Activated CD4-positive, alpha-beta T cell treated with anti-CD3 and anti-CD28 coated beads for 36 hours (primary cell): ENCODE measurements around the gene EAF1. TPM values are rescaled to one million over a fixed set of nuclear protein-coding genes. Genes with fewer than 3 reads are reported as not detected.
A peak's percentile ranks its signal among the peaks of the same experiment; 100 is the strongest.
"Not testable (repeated sequence)": the region's sequence is repeated elsewhere in the genome, so short reads cannot be mapped to it uniquely, and the experiment has no call there.

Experiments used
- ATAC-seq: fragments of 200-7000 bp; cut with Tn5 transposase; one replicate; pipeline ENCODE4 v1.10.0; 2021; ENCODE audit warnings: mild to moderate bottlenecking, moderate library complexity
- CTCF ChIA-PET: fragments of 350-600 bp; sonication (Branson Sonifier 250); formaldehyde crosslinking; loops from one replicate; lab custom pipeline; 2021; ENCODE audit warnings: antibody characterized with exemption; lab: Charles Lee
- POLR2A ChIA-PET: fragments of 350-600 bp; sonication (Branson Sonifier 250); formaldehyde crosslinking; loops from one replicate; lab custom pipeline; 2021; ENCODE audit warnings: antibody characterized with exemption, inconsistent platforms; lab: Charles Lee
- DNase-seq: peaks from one replicate; pipeline ENCODE4 v3.0.0-alpha.2; 2020
- H3K27ac Mint-ChIP-seq: one replicate; pipeline ENCODE4 v1.8.0; 2021; ENCODE audit warnings: mixed read lengths
- H3K27me3 Mint-ChIP-seq: one replicate; pipeline ENCODE4 v1.8.0; 2021; ENCODE audit warnings: mixed read lengths
- H3K36me3 Mint-ChIP-seq: one replicate; pipeline ENCODE4 v1.8.0; 2021; ENCODE audit warnings: low read depth, mixed read lengths
- H3K4me1 Mint-ChIP-seq: one replicate; pipeline ENCODE4 v1.8.0; 2021; ENCODE audit warnings: mixed read lengths
- H3K4me3 Mint-ChIP-seq: one replicate; pipeline ENCODE4 v1.8.0; 2021; ENCODE audit warnings: mild to moderate bottlenecking, moderate library complexity, mixed read lengths
- H3K9me3 Mint-ChIP-seq: one replicate; pipeline ENCODE4 v1.8.0; 2021; ENCODE audit warnings: low read depth, mixed read lengths
- intact Hi-C, 2 experiments: fragments of 100-400 bp; cut with DNase I in 1 of 2; cut with micrococcal nuclease in 1 of 2; formaldehyde crosslinking; loops; one replicate each; pipeline versions ENCODE4 v1.14.2 to v1.15.1; 2022 to 2024; cut with DNase I, micrococcal nuclease
- total RNA-seq, 2 experiments: library from RNA; stranded (reverse); gene quantifications; one replicate each; pipeline ENCODE4 v1.2.3, GENCODE V29; 2021

Gene EAF1
- total RNA-seq, 2 experiments from 2014 or later: 21.2 to 25.6 TPM

DNA sequence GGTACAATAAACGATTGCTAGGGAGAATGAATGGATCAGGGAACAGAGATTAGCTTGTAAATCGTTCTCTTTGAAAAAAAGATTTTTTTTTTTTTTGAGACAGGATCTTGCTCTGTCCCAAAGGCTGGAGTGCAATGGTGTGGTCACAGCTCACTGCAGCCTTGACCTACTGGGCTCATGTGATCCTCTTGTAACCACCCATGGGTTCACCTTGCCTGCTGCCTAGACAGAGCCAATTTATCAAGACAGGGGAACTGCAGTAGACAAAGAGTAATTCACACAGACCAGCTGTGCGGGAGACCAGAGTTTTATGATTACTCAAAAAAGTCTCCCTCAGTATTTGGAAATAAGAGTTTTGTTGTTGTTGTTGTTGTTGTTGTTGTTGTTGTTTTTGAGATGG, 39.7 kb upstream of the EAF1 start:
- Mint-ChIP-seq H3K27me3 (no peaks in the 10 kb centered on the region), H3K27ac (no peak overlapping the region), H3K4me3 (no peak overlapping the region), H3K36me3 (no peaks in the 10 kb centered on the region), H3K4me1 (no peaks in the 10 kb centered on the region), H3K9me3 (peaks cover 4% of the 10 kb centered on the region)
- ChIA-PET CTCF (interaction anchor here (0.6 to 4.5 kb wide), 5 partner anchors 11 to 223 kb away, joined by 3 to 15 read pairs (median 7); no protein-coding TSS in a partner anchor), POLR2A (no interaction called here)
- no peak for ATAC-seq
- intact Hi-C loops: no loop called here
- no peak for DNase-seq

- H3K27ac Mint-ChIP-seq, H3K27me3 Mint-ChIP-seq, intact Hi-C loops, ATAC-seq, H3K4me1 Mint-ChIP-seq, H3K9me3 Mint-ChIP-seq, H3K4me3 Mint-ChIP-seq, POLR2A ChIA-PET, DNase-seq, H3K36me3 Mint-ChIP-seq: not testable (repeated sequence)
- CTCF ChIA-PET: interaction anchor here (1.8 to 2.4 kb wide), 2 partner anchors 121 to 123 kb away, joined by 7 to 12 read pairs; no protein-coding TSS in a partner anchor
Observed at GRCh38 chr3:15388335-15388734, 39.1 kb upstream of the EAF1 start.

GRCh38 chr3:15390460-15390859, 36.9 kb upstream of the EAF1 start:
- no peaks in the 10 kb centered on the region for H3K27me3 Mint-ChIP-seq
- H3K36me3 Mint-ChIP-seq: peaks cover 2% of the 10 kb centered on the region
- no peaks in the 10 kb centered on the region for H3K4me1 Mint-ChIP-seq
- CTCF ChIA-PET: interaction anchor here (0.7 to 1.0 kb wide), 2 partner anchors 283 to 1441 kb away, joined by 3 read pairs; no protein-coding TSS in a partner anchor
- POLR2A ChIA-PET: no interaction called here
- no peak overlapping the region for H3K4me3 Mint-ChIP-seq
- intact Hi-C loops: no loop called here
- ATAC-seq: no peak
- peaks cover 4% of the 10 kb centered on the region for H3K9me3 Mint-ChIP-seq
- no peak for DNase-seq
- no peak overlapping the region for H3K27ac Mint-ChIP-seq

DNA sequence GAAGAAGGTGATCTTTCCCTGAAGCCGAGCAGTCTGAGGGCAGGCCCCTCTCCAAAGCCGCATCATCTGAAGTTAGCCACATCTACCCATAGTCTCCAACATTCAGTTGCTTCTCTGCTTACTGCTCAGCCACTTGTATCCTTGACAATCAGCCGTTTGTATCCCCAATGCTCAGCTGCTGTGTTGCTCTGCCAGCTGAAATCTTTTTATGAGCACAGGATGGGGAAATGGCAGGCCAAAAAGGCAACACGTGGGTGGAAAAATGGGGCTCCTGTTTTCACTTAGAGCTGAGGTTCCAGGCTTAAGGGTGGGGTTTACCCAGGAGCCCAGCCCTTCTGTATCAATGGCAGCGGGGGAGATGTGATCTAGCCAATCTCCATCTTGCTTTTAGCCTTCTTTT, 36.4 kb upstream of the EAF1 start:
- no peaks in the 10 kb centered on the region for H3K4me1 Mint-ChIP-seq
- H3K36me3 Mint-ChIP-seq: peaks cover 2% of the 10 kb centered on the region
- H3K27me3 Mint-ChIP-seq: no peaks in the 10 kb centered on the region
- no peak overlapping the region for H3K27ac Mint-ChIP-seq
- no peak overlapping the region for H3K4me3 Mint-ChIP-seq
- intact Hi-C loops: no loop called here
- peaks cover 2% of the 10 kb centered on the region for H3K9me3 Mint-ChIP-seq
- no peak for ATAC-seq
- CTCF ChIA-PET: interaction anchor here (0.7 to 1.0 kb wide), 2 partner anchors 283 to 1440 kb away, joined by 3 read pairs; no protein-coding TSS in a partner anchor
- POLR2A ChIA-PET: no interaction called here
- DNase-seq: no peak

- CTCF ChIA-PET, POLR2A ChIA-PET, H3K9me3 Mint-ChIP-seq, intact Hi-C loops, H3K4me3 Mint-ChIP-seq, H3K27me3 Mint-ChIP-seq, H3K36me3 Mint-ChIP-seq, ATAC-seq, H3K4me1 Mint-ChIP-seq, DNase-seq, H3K27ac Mint-ChIP-seq: not testable (repeated sequence)
Observed at GRCh38 chr3:15393252-15393651, 34.1 kb upstream of the EAF1 start.

GRCh38 chr3:15398731-15399133, 28.7 kb upstream of the EAF1 start:
- H3K4me3 Mint-ChIP-seq, H3K36me3 Mint-ChIP-seq, H3K27me3 Mint-ChIP-seq, H3K9me3 Mint-ChIP-seq, H3K27ac Mint-ChIP-seq, POLR2A ChIA-PET, ATAC-seq: not testable (repeated sequence)
- CTCF ChIA-PET: interaction anchor here (0.6 to 4.5 kb wide), 14 partner anchors 8 to 203 kb away, joined by 3 to 69 read pairs (median 4); partner anchors contain the start of gene CAPN7
- H3K4me1 Mint-ChIP-seq: peaks cover 14% of the 10 kb centered on the region
- peak; percentile 29 for DNase-seq
- intact Hi-C loops: loop anchor here (1.0 to 2.0 kb wide), 3 partner anchors 130 to 290 kb away; no protein-coding TSS in a partner anchor

DNA sequence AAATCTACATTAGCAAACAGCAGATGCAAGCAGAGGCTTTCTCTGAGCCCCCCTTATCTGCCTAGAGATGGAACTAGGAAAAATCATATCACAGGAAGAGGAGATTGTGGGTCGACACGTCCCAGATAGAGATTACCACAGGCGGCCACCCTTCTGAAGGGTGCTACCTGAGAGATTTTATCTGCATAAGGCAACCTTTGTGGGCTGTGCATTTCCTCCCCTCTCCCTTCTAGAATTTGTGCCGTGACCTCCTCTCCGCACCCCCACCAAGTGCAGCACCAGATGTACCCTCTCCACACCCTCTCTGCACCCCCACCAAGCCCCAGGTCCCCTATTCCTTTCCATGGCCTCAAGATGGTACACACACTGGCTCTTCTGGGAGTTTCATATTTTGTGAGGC, 27.4 kb upstream of the EAF1 start:
- H3K36me3 Mint-ChIP-seq: peaks cover 3% of the 10 kb centered on the region
- ATAC-seq: no peak
- POLR2A ChIA-PET: no interaction called here
- DNase-seq: no peak
- intact Hi-C loops: loop anchor here (1.0 to 2.0 kb wide), 3 partner anchors 132 to 291 kb away; no protein-coding TSS in a partner anchor
- no peak overlapping the region for H3K27ac Mint-ChIP-seq
- H3K4me1 Mint-ChIP-seq: peaks cover 14% of the 10 kb centered on the region
- CTCF ChIA-PET: interaction anchor here (0.8 to 4.5 kb wide), 6 partner anchors 54 to 205 kb away, joined by 3 to 69 read pairs (median 3); no protein-coding TSS in a partner anchor
- no peaks in the 10 kb centered on the region for H3K9me3 Mint-ChIP-seq
- H3K4me3 Mint-ChIP-seq: no peak overlapping the region
- H3K27me3 Mint-ChIP-seq: no peaks in the 10 kb centered on the region

- Mint-ChIP-seq H3K27me3 (no peaks in the 10 kb centered on the region), H3K4me3 (no peak overlapping the region), H3K4me1 (peaks cover 14% of the 10 kb centered on the region), H3K27ac (no peak overlapping the region), H3K9me3 (no peaks in the 10 kb centered on the region), H3K36me3 (peaks cover 3% of the 10 kb centered on the region)
- ChIA-PET POLR2A (no interaction called here), CTCF (interaction anchor here (1.2 to 2.0 kb wide), 2 partner anchors 126 to 199 kb away, joined by 3 to 13 read pairs; no protein-coding TSS in a partner anchor)
- ATAC-seq (no peak), DNase-seq (no peak)
- intact Hi-C loops: no loop called here
Observed at GRCh38 chr3:15401936-15402335, 25.5 kb upstream of the EAF1 start.

- peaks cover 14% of the 10 kb centered on the region for H3K4me1 Mint-ChIP-seq
- DNase-seq (no peak), ATAC-seq (no peak)
- H3K9me3 Mint-ChIP-seq: no peaks in the 10 kb centered on the region
- H3K27me3 Mint-ChIP-seq: no peaks in the 10 kb centered on the region
- H3K36me3 Mint-ChIP-seq: no peaks in the 10 kb centered on the region
- no peak overlapping the region for H3K27ac Mint-ChIP-seq
- POLR2A ChIA-PET: no interaction called here
- intact Hi-C loops: no loop called here
- no peak overlapping the region for H3K4me3 Mint-ChIP-seq
- CTCF ChIA-PET: interaction anchor here (0.7 to 5.6 kb wide), 6 partner anchors 18 to 203 kb away, joined by 3 to 120 read pairs (median 8); no protein-coding TSS in a partner anchor
Observed at GRCh38 chr3:15403495-15403894, 23.9 kb upstream of the EAF1 start.

GRCh38 chr3:15403965-15404364, 23.4 kb upstream of the EAF1 start:
- H3K36me3 Mint-ChIP-seq: no peaks in the 10 kb centered on the region
- H3K4me3 Mint-ChIP-seq: no peak overlapping the region
- CTCF ChIA-PET: interaction anchor here (0.7 to 5.6 kb wide), 9 partner anchors 19 to 284 kb away, joined by 3 to 120 read pairs (median 10); no protein-coding TSS in a partner anchor
- peaks cover 14% of the 10 kb centered on the region for H3K4me1 Mint-ChIP-seq
- H3K27ac Mint-ChIP-seq: no peak overlapping the region
- H3K9me3 Mint-ChIP-seq: no peaks in the 10 kb centered on the region
- ATAC-seq (no peak), DNase-seq (no peak)
- intact Hi-C loops: loop anchor here (2.0 kb wide), 2 partner anchors 135 to 201 kb away; no protein-coding TSS in a partner anchor
- POLR2A ChIA-PET: no interaction called here
- H3K27me3 Mint-ChIP-seq: no peaks in the 10 kb centered on the region

- peaks cover 8% of the 10 kb centered on the region for H3K4me1 Mint-ChIP-seq
- CTCF ChIA-PET: interaction anchor here (0.6 to 5.6 kb wide), 32 partner anchors 9 to 296 kb away, joined by 3 to 120 read pairs (median 4); partner anchors contain the start of gene CAPN7
- H3K4me3 Mint-ChIP-seq: no peak overlapping the region
- H3K9me3 Mint-ChIP-seq: no peaks in the 10 kb centered on the region
- H3K27me3 Mint-ChIP-seq: no peaks in the 10 kb centered on the region
- no peaks in the 10 kb centered on the region for H3K36me3 Mint-ChIP-seq
- no peak overlapping the region for H3K27ac Mint-ChIP-seq
- intact Hi-C loops: loop anchor here (1.0 to 5.0 kb wide), 7 partner anchors 136 to 297 kb away; no protein-coding TSS in a partner anchor
- ATAC-seq (no peak), DNase-seq (no peak)
- POLR2A ChIA-PET: interaction anchor here (1.0 kb wide), 1 partner anchor 137 kb away, joined by 3 read pairs; no protein-coding TSS in a partner anchor
Observed at GRCh38 chr3:15404767-15405166, 22.6 kb upstream of the EAF1 start.
